Upper lobe of right lung (tissue), 1 donor: Measurements from ENCODE around the gene INO80. TPM values are rescaled to one million over a fixed set of nuclear protein-coding genes. Genes with fewer than 3 reads are reported as not detected.
A peak's percentile ranks its signal among the peaks of the same experiment; 100 is the strongest.

Experiments used
- ATAC-seq: fragments of 200-7000 bp; cut with Tn5 transposase; one replicate; pipeline ENCODE4 v1.9.1; 2020; ENCODE audit warnings: mild to moderate bottlenecking, moderate library complexity
- DNase-seq: peaks from one replicate; pipeline ENCODE4 v3.0.0-alpha.2; 2020
- H3K27ac ChIP-seq: fragments of 200-600 bp; one replicate; pipeline ENCODE4 v1.8.0; 2022
- H3K27me3 ChIP-seq: fragments of 200-600 bp; one replicate; pipeline ENCODE4 v1.8.0; 2022; ENCODE audit warnings: mild to moderate bottlenecking
- H3K36me3 ChIP-seq: fragments of 200-600 bp; one replicate; pipeline ENCODE4 v1.8.0; 2022
- H3K4me1 ChIP-seq: fragments of 200-600 bp; one replicate; pipeline ENCODE4 v1.8.0; 2022
- H3K4me3 ChIP-seq: fragments of 200-600 bp; one replicate; pipeline ENCODE4 v1.8.0; 2022; ENCODE audit warnings: mild to moderate bottlenecking
- H3K9me3 ChIP-seq: fragments of 200-600 bp; one replicate; pipeline ENCODE4 v1.8.0; 2022
- intact Hi-C: fragments of 100-400 bp; cut with DNase I; formaldehyde crosslinking; loops from one replicate; pipeline ENCODE4 v1.11.0; 2022
- total RNA-seq: library from RNA; stranded (reverse); fragmentation: NEBNext Ultra II Directional; extraction: Animal tissue kit (Norgen Biotek cat#: 25700); gene quantifications from one replicate; pipeline ENCODE4 v1.2.1, GENCODE V29; 2021
- TF ChIP-seq, protein P1 (sequence below): fragments of 200-600 bp; IDR thresholded peaks from one replicate; pipeline ENCODE4 v1.8.0; 2022; ENCODE audit warnings: antibody characterized with exemption
- donor health status: DM: no; HTN: yes; CAD: no; lungs with severe emphysema.

The INO80 gene
- total RNA-seq, 1 donor from 2014 or later = 35.6 TPM

DNA sequence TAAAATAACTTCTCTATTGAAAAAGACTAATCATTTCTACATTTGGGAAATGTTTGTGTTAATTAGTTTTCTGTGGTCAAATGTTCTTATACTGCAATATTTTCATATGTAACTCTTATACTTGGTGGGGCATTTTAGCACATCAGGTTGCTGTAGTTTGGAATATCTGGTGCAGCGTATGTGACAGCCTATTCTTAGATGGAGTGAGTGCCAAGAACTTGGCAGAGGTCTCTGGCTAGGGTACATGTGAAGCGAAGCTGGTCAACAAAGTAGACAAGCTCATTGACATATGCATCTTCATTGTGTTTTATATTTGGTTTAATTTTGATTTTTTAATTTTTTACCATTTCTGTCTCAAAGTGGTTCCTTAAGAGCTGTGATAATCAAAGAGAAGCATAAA lies 109.6 kb downstream of the INO80 start:
- Histone ChIP-seq H3K27ac (no peak overlapping the region), H3K36me3 (peaks cover 39% of the 10 kb centered on the region), H3K4me3 (no peak overlapping the region), H3K9me3 (no peaks in the 10 kb centered on the region), H3K27me3 (no peaks in the 10 kb centered on the region), H3K4me1 (peaks cover 9% of the 10 kb centered on the region)
- intact Hi-C loops = no loop called here
- DNase-seq (no peak), ATAC-seq (no peak)
- TF ChIP-seq, protein P1, sequence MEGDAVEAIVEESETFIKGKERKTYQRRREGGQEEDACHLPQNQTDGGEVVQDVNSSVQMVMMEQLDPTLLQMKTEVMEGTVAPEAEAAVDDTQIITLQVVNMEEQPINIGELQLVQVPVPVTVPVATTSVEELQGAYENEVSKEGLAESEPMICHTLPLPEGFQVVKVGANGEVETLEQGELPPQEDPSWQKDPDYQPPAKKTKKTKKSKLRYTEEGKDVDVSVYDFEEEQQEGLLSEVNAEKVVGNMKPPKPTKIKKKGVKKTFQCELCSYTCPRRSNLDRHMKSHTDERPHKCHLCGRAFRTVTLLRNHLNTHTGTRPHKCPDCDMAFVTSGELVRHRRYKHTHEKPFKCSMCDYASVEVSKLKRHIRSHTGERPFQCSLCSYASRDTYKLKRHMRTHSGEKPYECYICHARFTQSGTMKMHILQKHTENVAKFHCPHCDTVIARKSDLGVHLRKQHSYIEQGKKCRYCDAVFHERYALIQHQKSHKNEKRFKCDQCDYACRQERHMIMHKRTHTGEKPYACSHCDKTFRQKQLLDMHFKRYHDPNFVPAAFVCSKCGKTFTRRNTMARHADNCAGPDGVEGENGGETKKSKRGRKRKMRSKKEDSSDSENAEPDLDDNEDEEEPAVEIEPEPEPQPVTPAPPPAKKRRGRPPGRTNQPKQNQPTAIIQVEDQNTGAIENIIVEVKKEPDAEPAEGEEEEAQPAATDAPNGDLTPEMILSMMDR = no peak

DNA sequence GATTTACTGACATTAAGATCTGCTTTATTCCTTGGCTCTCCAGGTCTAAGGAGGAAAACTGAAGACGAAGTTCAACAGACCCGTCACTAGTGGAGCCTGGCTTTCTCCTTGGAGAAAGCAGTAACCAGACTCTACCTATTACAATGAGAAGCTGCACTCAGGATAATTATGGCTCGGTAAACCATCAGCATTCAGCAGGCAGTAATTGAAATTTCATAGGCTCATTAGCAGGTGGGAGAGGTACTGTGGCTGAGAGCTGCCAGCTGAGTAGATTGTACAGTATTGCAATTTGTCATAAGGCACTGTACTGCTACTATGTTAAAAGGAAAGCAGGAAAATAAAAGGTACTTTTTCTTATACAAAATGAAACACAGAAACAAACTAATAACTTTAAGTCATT lies 111.6 kb downstream of the INO80 start:
- Histone ChIP-seq H3K9me3 (no peaks in the 10 kb centered on the region), H3K27ac (no peak overlapping the region), H3K36me3 (peaks cover 39% of the 10 kb centered on the region), H3K4me1 (peaks cover 9% of the 10 kb centered on the region), H3K27me3 (no peaks in the 10 kb centered on the region), H3K4me3 (no peak overlapping the region)
- DNase-seq (no peak), ATAC-seq (no peak)
- TF ChIP-seq, protein P1 = no peak
- intact Hi-C loops = no loop called here

DNA sequence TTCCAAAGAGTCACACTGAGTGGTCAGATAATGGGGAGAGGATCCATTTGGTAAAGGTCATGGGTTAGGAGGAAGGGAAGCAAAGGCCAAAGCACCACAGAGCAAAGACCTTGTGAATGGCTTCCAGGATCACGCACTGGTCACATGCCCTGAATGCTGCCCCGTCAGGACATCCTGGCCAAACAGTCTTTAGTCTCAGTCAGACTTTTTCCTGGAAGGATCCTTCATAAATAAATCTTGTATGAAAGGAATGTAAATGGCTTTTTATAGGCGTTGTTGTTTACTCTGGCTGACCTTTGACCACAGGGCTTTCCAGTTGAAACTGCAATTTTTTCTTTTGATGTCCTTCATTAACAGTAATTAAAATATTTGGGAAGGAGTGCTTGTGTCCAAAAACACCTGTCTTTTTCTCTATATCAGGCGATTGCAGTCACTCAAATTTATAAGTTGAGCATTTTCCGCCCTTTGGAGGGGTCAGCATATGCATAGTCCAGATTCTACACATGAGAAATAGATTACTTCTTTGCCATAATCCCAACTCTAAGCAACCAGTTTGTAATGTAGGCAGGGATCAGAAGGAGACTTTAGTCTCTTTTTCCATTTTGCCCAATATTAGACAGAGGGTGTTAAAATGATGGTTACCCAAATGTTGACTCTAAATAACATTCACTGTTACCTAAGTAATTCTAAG lies 114.4 kb downstream of the INO80 start:
- H3K4me3 ChIP-seq = no peak overlapping the region
- H3K27ac ChIP-seq = peak overlapping the region; percentile 12
- intact Hi-C loops = no loop called here
- TF ChIP-seq, protein P1 = no peak
- DNase-seq = no peak
- H3K36me3 ChIP-seq = peaks cover 52% of the 10 kb centered on the region
- ATAC-seq = peak; percentile 57
- no peaks in the 10 kb centered on the region for H3K9me3 ChIP-seq
- no peaks in the 10 kb centered on the region for H3K27me3 ChIP-seq
- peaks cover 9% of the 10 kb centered on the region for H3K4me1 ChIP-seq

DNA sequence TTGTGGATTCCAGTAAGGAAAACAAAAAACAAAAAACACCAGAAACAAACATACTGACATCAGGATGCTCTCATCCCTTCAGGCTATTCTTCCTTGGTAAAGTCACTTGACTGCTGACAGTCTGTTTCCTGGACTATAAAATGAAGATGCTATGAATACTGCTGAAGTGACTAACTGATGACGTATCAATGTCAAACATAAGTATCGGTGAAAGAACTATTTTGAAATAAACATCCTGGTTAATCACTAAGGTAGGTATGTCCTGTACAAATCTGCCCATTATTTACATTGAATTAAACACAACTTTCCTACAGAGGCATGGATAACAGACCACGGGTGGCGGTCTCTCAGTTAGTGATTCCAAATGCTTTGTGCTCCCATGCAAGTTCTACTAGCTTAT lies 116.9 kb downstream of the INO80 start:
- Histone ChIP-seq H3K9me3 (no peaks in the 10 kb centered on the region), H3K4me1 (peaks cover 9% of the 10 kb centered on the region), H3K4me3 (no peak overlapping the region), H3K27me3 (no peaks in the 10 kb centered on the region), H3K36me3 (peaks cover 60% of the 10 kb centered on the region), H3K27ac (no peak overlapping the region)
- ATAC-seq = no peak
- intact Hi-C loops = no loop called here
- TF ChIP-seq, protein P1 = no peak
- DNase-seq = no peak

DNA sequence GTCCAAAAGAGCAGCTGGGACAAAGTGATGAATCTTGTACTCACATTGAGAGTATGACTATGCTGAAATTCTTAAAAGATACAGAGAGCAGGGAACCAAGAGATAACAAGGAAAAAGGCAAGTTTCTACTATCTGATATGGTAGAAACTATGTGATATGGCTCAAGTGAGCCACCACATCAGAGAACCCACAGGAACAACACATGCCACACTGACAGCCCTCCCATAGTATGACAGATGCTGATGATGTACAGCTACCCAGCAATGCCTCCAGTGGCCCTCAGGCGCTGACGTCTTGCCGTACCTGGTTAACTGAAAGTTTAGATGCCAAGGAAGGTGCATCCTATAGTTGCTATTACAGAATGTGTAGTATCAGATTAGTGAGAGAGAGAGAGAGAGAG lies 120.4 kb downstream of the INO80 start:
- Histone ChIP-seq H3K4me1 (no peaks in the 10 kb centered on the region), H3K27ac (no peak overlapping the region), H3K9me3 (no peaks in the 10 kb centered on the region), H3K36me3 (peaks cover 76% of the 10 kb centered on the region), H3K4me3 (no peak overlapping the region), H3K27me3 (no peaks in the 10 kb centered on the region)
- TF ChIP-seq, protein P1 = no peak
- no peak for DNase-seq
- intact Hi-C loops = no loop called here
- no peak for ATAC-seq

DNA sequence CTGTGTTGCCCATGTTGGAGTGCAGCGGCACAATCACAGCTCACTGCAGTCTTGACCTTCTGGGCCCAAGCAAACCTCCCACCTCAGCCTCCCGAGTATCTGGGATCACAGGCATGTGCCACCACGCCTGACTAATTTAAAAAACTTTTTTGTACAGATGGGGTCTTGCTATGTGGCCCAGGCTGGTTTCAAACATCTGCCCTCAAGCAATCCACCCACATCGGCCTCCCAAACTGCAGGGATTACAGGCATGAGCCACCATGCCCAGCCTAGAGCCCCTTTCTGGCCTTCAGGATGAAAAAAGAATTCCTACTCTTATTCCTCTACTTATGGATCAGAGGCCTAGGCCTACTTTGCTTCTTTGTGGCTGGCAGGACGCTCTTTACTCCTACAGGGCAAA lies 123.3 kb downstream of the INO80 start:
- no peaks in the 10 kb centered on the region for H3K27me3 ChIP-seq
- no peak overlapping the region for H3K27ac ChIP-seq
- intact Hi-C loops = no loop called here
- TF ChIP-seq, protein P1 = no peak
- ATAC-seq = no peak
- H3K4me3 ChIP-seq = no peak overlapping the region
- no peaks in the 10 kb centered on the region for H3K4me1 ChIP-seq
- H3K9me3 ChIP-seq = no peaks in the 10 kb centered on the region
- no peak for DNase-seq
- H3K36me3 ChIP-seq = peaks cover 70% of the 10 kb centered on the region
